ENCODE data around the gene TTC38. TPM values are rescaled to one million over a fixed set of nuclear protein-coding genes. Genes with fewer than 3 reads are reported as not detected.

TTC38 gene
- total RNA-seq, 1 donor from 2014 or later: 28.1 TPM

- peak; percentile 40 for TF ChIP-seq CTCF (IDR thresholded peaks at IDR 0.05)
Observed at GRCh38 chr22:46296257-46297150, 28.7 kb downstream of the TTC38 start, which contains the start of gene GTSE1. TSS of gene GTSE1 (plus strand) at chr22:46296870. CDS start at chr22:46297401, 531 bp downstream.

GRCh38 chr22:46297151-46297812 is 29.5 kb downstream of the TTC38 start:
- Mint-ChIP-seq H3K4me3 (ENCODE audit: unreplicated experiment) (peak overlapping the region; percentile 89), H3K36me3 (ENCODE audit: unreplicated experiment) (peaks cover 10% of the 10 kb centered on the region), H3K27me3 (ENCODE audit: unreplicated experiment) (no peaks in the 10 kb centered on the region), H3K4me1 (ENCODE audit: unreplicated experiment) (peaks cover 46% of the 10 kb centered on the region), H3K9me3 (ENCODE audit: unreplicated experiment) (no peaks in the 10 kb centered on the region), H3K27ac (ENCODE audit: unreplicated experiment) (peak overlapping the region; percentile 53)
- DNase-seq (ENCODE audit: extremely low spot score, unreplicated experiment): no peak
- no peak for TF ChIP-seq CTCF (IDR thresholded peaks at IDR 0.05)

More at GRCh38 chr22:46296257-46297150, 28.7 kb downstream of the TTC38 start, which contains the start of gene GTSE1:
- H3K27me3 Mint-ChIP-seq (ENCODE audit: unreplicated experiment): no peaks in the 10 kb centered on the region
- peaks cover 46% of the 10 kb centered on the region for H3K4me1 Mint-ChIP-seq (ENCODE audit: unreplicated experiment)
- peaks cover 2% of the 10 kb centered on the region for H3K9me3 Mint-ChIP-seq (ENCODE audit: unreplicated experiment)
- DNase-seq (ENCODE audit: extremely low spot score, unreplicated experiment): peak; percentile 99
- peaks cover 13% of the 10 kb centered on the region for H3K36me3 Mint-ChIP-seq (ENCODE audit: unreplicated experiment)
- peak within 1 kb of the TSS; percentile 97 for H3K27ac Mint-ChIP-seq (ENCODE audit: unreplicated experiment)
- H3K4me3 Mint-ChIP-seq (ENCODE audit: unreplicated experiment): peak within 1 kb of the TSS; percentile 89

GRCh38 chr22:46299101-46299500 is 31.3 kb downstream of the TTC38 start:
- Mint-ChIP-seq H3K9me3 (ENCODE audit: unreplicated experiment) (no peaks in the 10 kb centered on the region), H3K4me1 (ENCODE audit: unreplicated experiment) (peaks cover 48% of the 10 kb centered on the region), H3K27ac (ENCODE audit: unreplicated experiment) (no peak overlapping the region), H3K36me3 (ENCODE audit: unreplicated experiment) (no peaks in the 10 kb centered on the region), H3K27me3 (ENCODE audit: unreplicated experiment) (no peaks in the 10 kb centered on the region), H3K4me3 (ENCODE audit: unreplicated experiment) (no peak overlapping the region)
- no peak for TF ChIP-seq CTCF (IDR thresholded peaks at IDR 0.05)
- no peak for DNase-seq (ENCODE audit: extremely low spot score, unreplicated experiment)

GRCh38 chr22:46300491-46300890 is 32.7 kb downstream of the TTC38 start:
- Mint-ChIP-seq H3K4me1 (ENCODE audit: unreplicated experiment) (peaks cover 47% of the 10 kb centered on the region), H3K4me3 (ENCODE audit: unreplicated experiment) (no peak overlapping the region), H3K36me3 (ENCODE audit: unreplicated experiment) (no peaks in the 10 kb centered on the region), H3K9me3 (ENCODE audit: unreplicated experiment) (no peaks in the 10 kb centered on the region), H3K27ac (ENCODE audit: unreplicated experiment) (no peak overlapping the region), H3K27me3 (ENCODE audit: unreplicated experiment) (no peaks in the 10 kb centered on the region)
- no peak for TF ChIP-seq CTCF (IDR thresholded peaks at IDR 0.05)
- no peak for DNase-seq (ENCODE audit: extremely low spot score, unreplicated experiment)

All from osteocyte (in vitro differentiated cells).